Nephron (organoid): Measurements from ENCODE around the gene VIPR2.
"Not testable (repeated sequence)": the region's sequence is repeated elsewhere in the genome, so short reads cannot be mapped to it uniquely, and the experiment has no call there.

Source experiments
- H3K27ac Mint-ChIP-seq, 3 experiments: 2 replicates each; pipeline ENCODE4 v1.8.0; 2020; ENCODE audit warnings: mixed read lengths in 3 of 3, mild to moderate bottlenecking in 2 of 3, moderate library complexity in 1 of 3
- H3K27me3 Mint-ChIP-seq: 2 replicates; pipeline ENCODE4 v1.8.0; 2021; ENCODE audit warnings: low read depth, mild to moderate bottlenecking, moderate library complexity, mixed read lengths
- H3K36me3 Mint-ChIP-seq: 2 replicates; pipeline ENCODE4 v1.8.0; 2020; ENCODE audit warnings: low read depth, mixed read lengths
- H3K4me1 Mint-ChIP-seq: 2 replicates; pipeline ENCODE4 v1.8.0; 2020; ENCODE audit warnings: mixed read lengths
- H3K4me3 Mint-ChIP-seq, 3 experiments: 2 replicates each; pipeline ENCODE4 v1.8.0; 2020; ENCODE audit warnings: mild to moderate bottlenecking in 3 of 3, mixed read lengths in 3 of 3, moderate library complexity in 2 of 3
- H3K9me3 Mint-ChIP-seq: 2 replicates; pipeline ENCODE4 v1.8.0; 2020; ENCODE audit warnings: mixed read lengths
- TF ChIP-seq, protein P1 (sequence below), 3 experiments: fragments of 200-600 bp; sonication (generic); IDR thresholded peaks; one replicate each; pipeline ENCODE4 v1.5.0; 2021; ENCODE audit warnings: antibody characterized with exemption in 3 of 3; ENCODE audit not compliant: unreplicated experiment in 3 of 3

VIPR2 gene

DNA sequence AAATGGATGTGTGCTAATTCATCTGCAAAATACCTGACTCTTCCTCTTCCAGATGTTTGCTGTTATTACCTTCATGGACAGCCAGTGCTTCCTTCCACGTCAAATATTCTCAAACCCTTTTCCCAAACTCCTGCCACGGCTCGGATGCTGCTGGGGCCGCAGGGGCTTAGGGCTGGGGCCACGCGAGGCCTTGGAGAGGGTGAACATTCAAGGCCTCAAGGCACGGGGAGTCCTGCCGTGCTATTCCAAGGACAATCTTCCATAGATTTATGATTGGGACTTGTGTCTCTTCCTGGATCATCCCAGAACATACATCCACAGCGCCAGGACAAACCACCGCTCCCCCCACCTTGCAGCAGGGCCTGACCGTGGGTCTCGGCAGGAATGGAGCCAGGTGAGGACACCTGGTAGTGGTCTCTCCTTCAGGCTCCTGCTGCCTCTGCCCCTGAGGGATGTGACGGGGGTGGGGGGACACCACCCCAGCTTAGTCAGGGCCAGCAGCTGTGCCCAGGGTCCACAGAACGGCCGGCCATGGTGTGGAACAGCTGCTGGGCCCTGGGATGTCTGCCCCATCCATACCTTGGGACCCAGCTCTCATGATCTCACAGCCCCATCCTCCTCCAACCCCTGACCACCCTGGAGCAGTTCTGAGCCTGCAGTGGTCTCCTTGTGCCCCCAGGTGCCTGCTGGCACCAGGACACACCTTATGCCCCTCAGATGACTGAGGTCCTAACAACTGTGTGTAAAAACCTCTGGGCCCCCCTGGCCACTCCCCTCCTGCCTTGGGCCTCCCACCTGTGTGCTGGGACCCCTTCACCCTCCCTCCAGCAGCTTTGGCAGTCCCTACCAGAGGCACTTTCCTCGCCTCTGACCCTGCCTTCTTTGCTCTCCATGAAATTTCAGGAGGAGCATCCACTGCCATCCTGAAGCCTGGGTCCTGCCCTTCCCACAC lies 16.7 kb downstream of the VIPR2 start:
- Mint-ChIP-seq H3K36me3 (no peaks in the 10 kb centered on the region), H3K9me3 (no peaks in the 10 kb centered on the region)
- TF ChIP-seq, protein P1, sequence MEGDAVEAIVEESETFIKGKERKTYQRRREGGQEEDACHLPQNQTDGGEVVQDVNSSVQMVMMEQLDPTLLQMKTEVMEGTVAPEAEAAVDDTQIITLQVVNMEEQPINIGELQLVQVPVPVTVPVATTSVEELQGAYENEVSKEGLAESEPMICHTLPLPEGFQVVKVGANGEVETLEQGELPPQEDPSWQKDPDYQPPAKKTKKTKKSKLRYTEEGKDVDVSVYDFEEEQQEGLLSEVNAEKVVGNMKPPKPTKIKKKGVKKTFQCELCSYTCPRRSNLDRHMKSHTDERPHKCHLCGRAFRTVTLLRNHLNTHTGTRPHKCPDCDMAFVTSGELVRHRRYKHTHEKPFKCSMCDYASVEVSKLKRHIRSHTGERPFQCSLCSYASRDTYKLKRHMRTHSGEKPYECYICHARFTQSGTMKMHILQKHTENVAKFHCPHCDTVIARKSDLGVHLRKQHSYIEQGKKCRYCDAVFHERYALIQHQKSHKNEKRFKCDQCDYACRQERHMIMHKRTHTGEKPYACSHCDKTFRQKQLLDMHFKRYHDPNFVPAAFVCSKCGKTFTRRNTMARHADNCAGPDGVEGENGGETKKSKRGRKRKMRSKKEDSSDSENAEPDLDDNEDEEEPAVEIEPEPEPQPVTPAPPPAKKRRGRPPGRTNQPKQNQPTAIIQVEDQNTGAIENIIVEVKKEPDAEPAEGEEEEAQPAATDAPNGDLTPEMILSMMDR (IDR thresholded peaks at IDR 0.05; ENCODE audit: unreplicated experiment in 3 of 3): no peak

DNA sequence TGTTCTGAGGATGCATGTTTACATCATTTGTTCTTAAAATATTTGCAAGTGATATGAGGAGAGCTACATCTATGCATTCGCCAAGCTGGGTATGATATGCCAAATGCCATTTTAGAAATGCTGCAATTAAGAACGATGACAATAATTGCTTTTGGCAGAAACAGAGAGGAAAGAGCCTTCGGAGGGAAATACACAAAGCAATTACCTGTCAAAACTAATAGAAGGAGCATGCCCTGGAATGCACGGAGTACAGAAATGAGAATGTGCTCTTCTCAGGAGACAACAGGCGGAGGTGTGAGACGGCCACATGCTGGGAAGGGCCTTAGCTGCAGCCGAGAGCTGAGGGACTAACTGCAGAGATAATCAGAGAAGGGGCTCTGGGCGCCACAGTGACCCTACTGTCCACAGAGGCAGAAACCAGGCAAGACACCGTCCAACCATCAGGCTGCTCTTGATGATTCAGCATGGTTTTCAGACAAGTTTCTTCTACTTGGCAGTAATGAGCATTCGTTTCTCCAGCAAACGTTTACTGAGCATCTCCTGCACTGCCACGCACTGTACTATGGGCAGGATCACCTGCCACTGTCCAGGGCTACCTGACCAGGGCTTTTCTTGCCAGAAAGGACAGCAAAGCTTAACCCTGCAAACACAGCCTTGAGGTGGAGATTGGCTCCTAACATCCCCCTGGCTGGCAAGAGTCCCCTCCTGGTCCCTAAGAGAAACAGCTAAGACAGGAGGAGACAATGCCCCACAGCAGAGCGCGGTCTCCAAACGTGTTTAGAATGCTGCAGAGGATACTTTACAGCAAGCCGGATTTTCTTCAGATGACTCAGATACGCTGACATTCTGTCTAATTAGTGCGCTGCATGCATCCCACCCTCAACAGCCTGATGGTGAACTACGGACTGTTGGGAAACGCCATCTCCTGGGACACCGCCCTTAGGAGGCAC lies 18.1 kb downstream of the VIPR2 start:
- TF ChIP-seq, protein P1 (IDR thresholded peaks at IDR 0.05; ENCODE audit: unreplicated experiment in 3 of 3): no peak
- Mint-ChIP-seq H3K4me1 (peaks cover 11% of the 10 kb centered on the region), H3K4me3 (no peak overlapping the region), H3K27me3 (peaks cover 23% of the 10 kb centered on the region), H3K27ac (no peak overlapping the region), H3K36me3 (no peaks in the 10 kb centered on the region), H3K9me3 (no peaks in the 10 kb centered on the region)

More for the DNA sequence above, 16.7 kb downstream of the VIPR2 start:
- Mint-ChIP-seq H3K27me3 (peaks cover 20% of the 10 kb centered on the region), H3K27ac (no peak overlapping the region), H3K4me1 (peaks cover 12% of the 10 kb centered on the region), H3K4me3 (no peak overlapping the region)

DNA sequence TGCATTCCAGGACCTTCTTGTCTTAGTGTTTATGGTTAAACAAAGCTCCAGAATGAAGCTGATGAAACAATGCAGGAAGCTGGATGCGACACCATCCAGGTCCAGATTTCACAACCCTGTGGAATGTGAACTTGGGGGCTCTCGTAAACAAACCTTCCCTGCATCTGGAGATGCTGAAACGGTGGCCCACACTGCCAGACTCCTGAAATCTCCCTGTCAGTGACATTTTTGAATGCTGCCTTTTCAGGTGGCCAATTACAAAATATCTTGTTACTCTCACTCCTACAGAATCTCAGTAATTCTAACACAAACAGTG lies 18.8 kb downstream of the VIPR2 start:
- Mint-ChIP-seq H3K4me1 (peaks cover 4% of the 10 kb centered on the region), H3K36me3 (no peaks in the 10 kb centered on the region), H3K27ac (no peak overlapping the region), H3K4me3 (no peak overlapping the region), H3K9me3 (no peaks in the 10 kb centered on the region), H3K27me3 (peaks cover 19% of the 10 kb centered on the region)
- TF ChIP-seq, protein P1 (IDR thresholded peaks at IDR 0.05; ENCODE audit: unreplicated experiment in 3 of 3): no peak

DNA sequence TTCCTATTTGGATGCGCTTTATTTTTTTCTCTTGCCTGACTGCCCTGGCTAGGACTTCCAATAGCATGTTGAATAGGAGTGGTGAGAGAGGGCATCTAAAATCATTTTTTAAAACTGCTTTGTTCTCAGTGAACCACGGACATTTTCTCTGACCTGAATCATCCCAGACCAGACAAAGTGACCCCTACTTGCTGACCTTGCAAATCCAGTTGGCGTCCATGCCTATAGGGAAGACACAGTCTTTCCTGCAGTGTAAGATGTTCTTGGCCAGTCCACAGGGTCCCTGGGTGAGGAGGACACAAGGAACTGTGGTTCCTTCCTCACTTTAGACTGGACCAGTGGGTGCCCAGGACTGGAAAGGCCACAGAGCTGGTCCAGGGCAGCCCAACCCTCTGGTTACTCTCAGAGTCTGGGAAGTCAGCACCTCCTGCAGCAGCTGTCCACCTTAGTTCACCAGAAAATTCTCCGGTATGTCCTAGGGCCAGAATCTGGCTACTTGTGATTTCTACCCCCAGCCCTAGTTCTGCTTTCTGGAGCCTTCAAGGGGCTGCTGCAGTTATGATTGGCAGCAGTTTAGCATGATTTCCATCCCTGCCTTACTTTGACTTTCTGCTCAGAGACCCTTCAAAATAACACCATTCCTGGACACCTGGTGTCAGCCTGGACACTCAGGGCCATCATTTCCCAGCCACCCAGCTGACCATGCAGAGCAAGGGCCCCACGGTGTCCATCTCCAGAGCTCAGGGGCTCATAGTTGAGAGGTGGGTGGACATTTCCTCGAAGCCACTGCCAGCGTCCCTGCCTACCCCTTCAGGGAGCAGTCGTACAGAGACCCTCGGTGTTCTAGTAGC lies 19.3 kb downstream of the VIPR2 start:
- H3K9me3 Mint-ChIP-seq: no peaks in the 10 kb centered on the region
- no peaks in the 10 kb centered on the region for H3K36me3 Mint-ChIP-seq

DNA sequence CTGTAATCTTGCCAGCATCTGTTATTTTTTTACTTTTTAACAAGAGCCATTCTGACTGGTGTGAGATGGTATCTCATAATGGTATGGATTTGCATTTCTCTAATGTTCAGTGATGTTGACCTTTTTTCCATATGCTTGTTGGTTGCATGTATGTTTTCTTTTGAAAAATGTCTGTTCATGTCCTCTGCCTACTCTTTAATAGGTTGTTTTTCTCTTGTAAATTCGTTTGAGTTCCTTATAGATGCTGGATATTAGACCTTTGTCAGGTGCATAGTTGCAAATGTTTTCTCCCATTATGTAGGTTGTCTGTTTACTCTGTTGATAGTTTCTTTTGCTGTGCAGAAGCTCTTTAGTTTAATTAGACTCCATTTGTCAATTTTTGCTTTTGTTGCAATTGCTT lies 20.9 kb downstream of the VIPR2 start:
- not testable (repeated sequence) for H3K9me3 Mint-ChIP-seq, H3K4me1 Mint-ChIP-seq, H3K4me3 Mint-ChIP-seq, H3K27ac Mint-ChIP-seq, H3K36me3 Mint-ChIP-seq
- H3K27me3 Mint-ChIP-seq: peaks cover 16% of the 10 kb centered on the region

More for the DNA sequence above, 19.3 kb downstream of the VIPR2 start:
- H3K27me3 Mint-ChIP-seq: peaks cover 16% of the 10 kb centered on the region
- TF ChIP-seq, protein P1 (IDR thresholded peaks at IDR 0.05; ENCODE audit: unreplicated experiment in 3 of 3): no peak
- no peak overlapping the region for H3K4me3 Mint-ChIP-seq
- H3K27ac Mint-ChIP-seq: no peak overlapping the region
- no peaks in the 10 kb centered on the region for H3K4me1 Mint-ChIP-seq

DNA sequence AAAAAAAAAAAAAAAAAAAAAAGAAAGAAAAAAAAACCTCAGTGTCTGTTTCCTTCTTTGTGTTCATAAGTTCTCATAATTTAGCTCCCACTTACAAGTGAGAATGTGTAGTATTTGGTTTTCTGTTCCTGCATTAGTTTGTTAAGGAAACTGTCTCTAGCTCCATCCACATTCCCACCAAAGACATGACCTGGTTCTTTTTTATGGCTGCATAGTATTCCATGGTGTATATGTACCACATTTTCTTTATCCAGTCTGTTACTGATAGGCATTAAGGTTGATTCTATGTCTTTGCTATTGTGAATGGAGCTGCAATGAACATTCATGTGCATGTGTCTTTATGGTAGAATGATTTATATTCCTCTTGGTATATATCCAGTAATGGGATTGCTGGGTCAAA lies 21.4 kb downstream of the VIPR2 start:
- peaks cover 18% of the 10 kb centered on the region for H3K27me3 Mint-ChIP-seq
- H3K9me3 Mint-ChIP-seq, H3K4me3 Mint-ChIP-seq, H3K4me1 Mint-ChIP-seq, H3K36me3 Mint-ChIP-seq, H3K27ac Mint-ChIP-seq: not testable (repeated sequence)
